ENCODE results near the gene COL3A1. TPM values are rescaled to one million over a fixed set of nuclear protein-coding genes. Genes with fewer than 3 reads are reported as not detected.

The COL3A1 gene
- total RNA-seq, 3 donors from 2014 or later: 0.42 to 0.76 (median 0.73) TPM

- Mint-ChIP-seq H3K4me3 (no peak overlapping the region), H3K9me3 (no peaks in the 10 kb centered on the region), H3K36me3 (ENCODE audit: insufficient read depth) (no peaks in the 10 kb centered on the region), H3K4me1 (ENCODE audit: low read depth) (no peaks in the 10 kb centered on the region), H3K27me3 (ENCODE audit: low read depth) (no peaks in the 10 kb centered on the region)
- ATAC-seq: no peak
- DNase-seq: no peak
Observed at GRCh38 chr2:189016311-189016861, 42.2 kb downstream of the COL3A1 start.

GRCh38 chr2:189018631-189019030, 44.5 kb downstream of the COL3A1 start:
- Mint-ChIP-seq H3K4me1 (ENCODE audit: low read depth) (no peaks in the 10 kb centered on the region), H3K36me3 (ENCODE audit: insufficient read depth) (no peaks in the 10 kb centered on the region), H3K4me3 (no peak overlapping the region), H3K9me3 (no peaks in the 10 kb centered on the region), H3K27me3 (ENCODE audit: low read depth) (no peaks in the 10 kb centered on the region)
- ATAC-seq (no peak), DNase-seq (no peak)

- H3K27me3 Mint-ChIP-seq (ENCODE audit: low read depth): peaks cover 2% of the 10 kb centered on the region
- ATAC-seq: no peak
- H3K4me3 Mint-ChIP-seq: no peak overlapping the region
- DNase-seq: no peak
- H3K9me3 Mint-ChIP-seq: no peaks in the 10 kb centered on the region
- no peaks in the 10 kb centered on the region for H3K36me3 Mint-ChIP-seq (ENCODE audit: insufficient read depth)
- no peaks in the 10 kb centered on the region for H3K4me1 Mint-ChIP-seq (ENCODE audit: low read depth)
Observed at GRCh38 chr2:189020179-189020578, 46.0 kb downstream of the COL3A1 start.

- peaks cover 6% of the 10 kb centered on the region for H3K27me3 Mint-ChIP-seq (ENCODE audit: low read depth)
- H3K4me1 Mint-ChIP-seq (ENCODE audit: low read depth): no peaks in the 10 kb centered on the region
Observed at GRCh38 chr2:189022053-189022481, 47.9 kb downstream of the COL3A1 start.

GRCh38 chr2:189022492-189022891, 48.3 kb downstream of the COL3A1 start:
- Mint-ChIP-seq H3K4me1 (ENCODE audit: low read depth) (no peaks in the 10 kb centered on the region), H3K27me3 (ENCODE audit: low read depth) (peaks cover 6% of the 10 kb centered on the region), H3K36me3 (ENCODE audit: insufficient read depth) (no peaks in the 10 kb centered on the region), H3K4me3 (no peak overlapping the region), H3K9me3 (no peaks in the 10 kb centered on the region)
- DNase-seq (no peak), ATAC-seq (no peak)

More at GRCh38 chr2:189022053-189022481, 47.9 kb downstream of the COL3A1 start:
- DNase-seq (no peak), ATAC-seq (no peak)
- Mint-ChIP-seq H3K36me3 (ENCODE audit: insufficient read depth) (no peaks in the 10 kb centered on the region), H3K9me3 (no peaks in the 10 kb centered on the region), H3K4me3 (no peak overlapping the region)

GRCh38 chr2:189024901-189025618, 50.9 kb downstream of the COL3A1 start:
- DNase-seq: no peak
- H3K9me3 Mint-ChIP-seq: no peaks in the 10 kb centered on the region
- peaks cover 6% of the 10 kb centered on the region for H3K27me3 Mint-ChIP-seq (ENCODE audit: low read depth)
- no peak for ATAC-seq
- H3K36me3 Mint-ChIP-seq (ENCODE audit: insufficient read depth): no peaks in the 10 kb centered on the region
- no peak overlapping the region for H3K4me3 Mint-ChIP-seq
- H3K4me1 Mint-ChIP-seq (ENCODE audit: low read depth): no peaks in the 10 kb centered on the region

GRCh38 chr2:189037518-189037917, 63.3 kb downstream of the COL3A1 start:
- H3K27me3 Mint-ChIP-seq (ENCODE audit: low read depth): no peaks in the 10 kb centered on the region
- H3K4me3 Mint-ChIP-seq: no peak overlapping the region
- no peaks in the 10 kb centered on the region for H3K9me3 Mint-ChIP-seq
- ATAC-seq (no peak), DNase-seq (no peak)
- H3K4me1 Mint-ChIP-seq (ENCODE audit: low read depth): peaks cover 5% of the 10 kb centered on the region
- no peaks in the 10 kb centered on the region for H3K36me3 Mint-ChIP-seq (ENCODE audit: insufficient read depth)

GRCh38 chr2:189045836-189046235, 71.7 kb downstream of the COL3A1 start:
- DNase-seq (no peak), ATAC-seq (no peak)
- no peaks in the 10 kb centered on the region for H3K4me1 Mint-ChIP-seq (ENCODE audit: low read depth)
- no peaks in the 10 kb centered on the region for H3K36me3 Mint-ChIP-seq (ENCODE audit: insufficient read depth)
- no peak overlapping the region for H3K4me3 Mint-ChIP-seq
- H3K9me3 Mint-ChIP-seq: no peaks in the 10 kb centered on the region
- no peaks in the 10 kb centered on the region for H3K27me3 Mint-ChIP-seq (ENCODE audit: low read depth)

- Mint-ChIP-seq H3K4me1 (ENCODE audit: low read depth) (no peaks in the 10 kb centered on the region), H3K4me3 (no peak overlapping the region), H3K9me3 (no peaks in the 10 kb centered on the region), H3K36me3 (ENCODE audit: insufficient read depth) (no peaks in the 10 kb centered on the region), H3K27me3 (ENCODE audit: low read depth) (no peaks in the 10 kb centered on the region)
- no peak for DNase-seq
- ATAC-seq: no peak
Observed at GRCh38 chr2:189046320-189046719, 72.1 kb downstream of the COL3A1 start.

- no peak for ATAC-seq
- H3K9me3 Mint-ChIP-seq: no peaks in the 10 kb centered on the region
- no peaks in the 10 kb centered on the region for H3K27me3 Mint-ChIP-seq (ENCODE audit: low read depth)
- no peak for DNase-seq
- no peaks in the 10 kb centered on the region for H3K36me3 Mint-ChIP-seq (ENCODE audit: insufficient read depth)
- H3K4me3 Mint-ChIP-seq: no peak overlapping the region
- H3K4me1 Mint-ChIP-seq (ENCODE audit: low read depth): no peaks in the 10 kb centered on the region
Observed at GRCh38 chr2:189047171-189047888, 73.2 kb downstream of the COL3A1 start.

- Mint-ChIP-seq H3K9me3 (no peaks in the 10 kb centered on the region), H3K4me1 (ENCODE audit: low read depth) (no peaks in the 10 kb centered on the region), H3K4me3 (no peak overlapping the region), H3K36me3 (ENCODE audit: insufficient read depth) (no peaks in the 10 kb centered on the region), H3K27me3 (ENCODE audit: low read depth) (no peaks in the 10 kb centered on the region)
- ATAC-seq (no peak), DNase-seq (no peak)
Observed at GRCh38 chr2:189048189-189048588, 74.0 kb downstream of the COL3A1 start.

- Mint-ChIP-seq H3K27me3 (ENCODE audit: low read depth) (no peaks in the 10 kb centered on the region), H3K36me3 (ENCODE audit: insufficient read depth) (no peaks in the 10 kb centered on the region), H3K9me3 (no peaks in the 10 kb centered on the region), H3K4me3 (no peak overlapping the region), H3K4me1 (ENCODE audit: low read depth) (no peaks in the 10 kb centered on the region)
- no peak for DNase-seq
- ATAC-seq: no peak
Observed at GRCh38 chr2:189049709-189050164, 75.6 kb downstream of the COL3A1 start.

- DNase-seq (no peak), ATAC-seq (no peak)
- H3K4me1 Mint-ChIP-seq (ENCODE audit: low read depth): no peaks in the 10 kb centered on the region
- H3K4me3 Mint-ChIP-seq: no peak overlapping the region
- H3K27me3 Mint-ChIP-seq (ENCODE audit: low read depth): no peaks in the 10 kb centered on the region
- H3K9me3 Mint-ChIP-seq: no peaks in the 10 kb centered on the region
- no peaks in the 10 kb centered on the region for H3K36me3 Mint-ChIP-seq (ENCODE audit: insufficient read depth)
Observed at GRCh38 chr2:189050165-189050712, 76.1 kb downstream of the COL3A1 start.

- H3K27me3 Mint-ChIP-seq (ENCODE audit: low read depth): no peaks in the 10 kb centered on the region
- ATAC-seq (no peak), DNase-seq (no peak)
- H3K4me1 Mint-ChIP-seq (ENCODE audit: low read depth): no peaks in the 10 kb centered on the region
- H3K36me3 Mint-ChIP-seq (ENCODE audit: insufficient read depth): no peaks in the 10 kb centered on the region
- no peak overlapping the region for H3K4me3 Mint-ChIP-seq
- no peaks in the 10 kb centered on the region for H3K9me3 Mint-ChIP-seq
Observed at GRCh38 chr2:189056200-189057106, 82.3 kb downstream of the COL3A1 start.

Data from activated T-cell treated with anti-CD3 and anti-CD28 coated beads, Interleukin-2, amount 50 U/mL, for 4 hours (primary cell).